HG02884 (cell line): Measurements from ENCODE around the gene ARID3C.

Source experiments
- ATAC-seq: cut with Tn5 transposase; IDR thresholded peaks from one replicate; pipeline ENCODE4 v1.9.1; 2021; ENCODE audit warnings: mild to moderate bottlenecking, moderate library complexity; ENCODE audit not compliant: unreplicated experiment

Gene ARID3C

DNA sequence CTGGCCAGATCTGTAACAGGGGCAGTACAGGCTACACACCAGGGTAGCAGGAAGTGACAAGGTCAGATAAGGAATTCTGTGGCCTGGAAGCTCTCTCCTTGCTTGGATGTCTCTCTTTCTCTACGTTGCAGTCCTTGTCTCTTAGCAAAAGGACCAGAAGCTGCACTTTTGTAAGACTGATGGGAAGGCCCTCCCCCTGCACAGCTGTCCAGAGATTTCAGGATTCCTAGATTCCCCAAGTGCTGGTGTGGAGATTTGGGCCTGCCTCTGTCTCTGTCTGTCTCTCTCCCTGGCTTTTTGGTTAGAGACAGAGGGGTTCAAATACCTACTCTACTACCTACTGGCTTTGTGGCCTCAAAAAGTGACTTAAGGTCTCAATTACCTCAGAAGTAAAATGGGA is 29.3 kb downstream of the ARID3C start:
- ATAC-seq = no peak

- ATAC-seq = no peak
Measured at GRCh38 chr9:34594177-34594576, 34.7 kb downstream of the ARID3C start.

DNA sequence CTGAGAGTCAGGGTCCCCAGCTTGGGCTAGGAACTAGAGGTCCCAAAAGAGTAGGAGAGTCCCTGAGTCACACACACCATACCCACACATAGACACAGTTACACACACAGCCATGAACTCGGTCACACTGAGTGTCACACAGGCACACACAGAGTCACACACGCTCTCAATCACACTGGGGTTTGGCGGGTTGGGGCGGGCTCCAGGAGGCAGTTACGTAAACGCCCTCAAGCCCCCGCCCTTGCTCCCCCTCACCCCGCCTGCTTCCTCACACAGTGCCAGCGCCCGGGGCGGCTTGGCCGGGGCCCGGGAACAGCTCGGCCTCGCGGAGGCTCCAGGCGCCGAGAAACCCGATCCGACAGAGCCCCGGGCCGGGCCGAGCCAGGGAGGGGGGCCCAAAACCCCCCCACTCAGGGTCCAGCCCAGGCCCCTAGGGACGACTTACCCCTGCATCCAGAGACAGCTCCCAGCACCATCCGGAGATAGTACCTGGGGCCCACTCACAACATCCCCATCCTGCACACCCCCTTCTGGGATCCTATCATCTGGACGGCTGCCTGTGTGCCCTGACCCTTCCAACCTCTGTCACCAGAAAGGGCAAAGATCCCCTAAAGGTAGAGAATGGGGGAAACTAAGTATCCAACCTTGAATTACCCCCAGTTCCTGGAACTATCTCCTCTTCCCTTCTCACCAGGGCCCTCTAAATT is 35.8 kb downstream of the ARID3C start:
- no peak for ATAC-seq

DNA sequence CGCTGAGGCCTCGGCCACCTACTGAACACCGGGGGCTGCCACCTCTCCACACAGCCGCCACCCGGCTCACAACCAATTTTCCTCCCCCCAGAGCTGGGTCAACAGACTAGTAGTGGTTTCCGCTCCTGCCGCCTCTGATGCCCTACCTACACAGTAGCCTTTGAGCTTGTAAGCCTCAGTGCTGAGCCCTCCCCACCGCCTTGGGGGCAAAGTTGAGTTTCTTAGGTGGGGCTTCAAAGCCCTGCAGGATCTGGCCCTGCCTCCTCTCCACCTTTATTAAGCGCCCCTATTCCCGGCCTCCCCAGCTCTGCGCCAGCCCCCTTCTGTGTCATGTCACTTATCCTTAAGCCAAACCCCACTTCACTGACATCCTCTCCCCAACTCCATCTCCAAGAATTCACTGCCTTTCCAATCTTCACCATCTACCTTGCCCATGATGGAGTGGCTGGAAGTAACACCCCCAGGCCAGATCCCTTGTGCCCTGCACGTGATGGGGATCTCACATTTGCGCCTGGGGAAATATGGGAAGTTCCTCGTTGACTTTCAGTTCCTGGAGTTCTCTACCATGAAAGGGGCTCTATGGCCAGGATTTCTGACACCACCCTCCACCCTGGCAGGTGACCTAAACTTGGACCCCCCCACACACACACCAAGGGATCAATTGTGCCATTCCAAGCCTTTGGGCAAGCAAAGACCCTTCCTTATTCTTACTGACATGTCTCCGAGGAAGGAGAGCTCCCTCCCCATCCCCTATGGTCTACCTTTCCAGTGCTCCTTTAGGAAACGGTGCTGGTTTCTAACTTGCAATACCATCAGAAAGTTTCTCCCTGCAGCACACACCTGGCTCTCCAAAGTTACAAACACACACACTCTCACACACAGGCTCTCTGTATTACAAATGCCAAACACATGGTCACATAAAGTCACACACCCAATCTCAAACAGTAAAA is 36.7 kb downstream of the ARID3C start:
- ATAC-seq = no peak

GRCh38 chr9:34591248-34591916 is 37.5 kb downstream of the ARID3C start:
- ATAC-seq = no peak

DNA sequence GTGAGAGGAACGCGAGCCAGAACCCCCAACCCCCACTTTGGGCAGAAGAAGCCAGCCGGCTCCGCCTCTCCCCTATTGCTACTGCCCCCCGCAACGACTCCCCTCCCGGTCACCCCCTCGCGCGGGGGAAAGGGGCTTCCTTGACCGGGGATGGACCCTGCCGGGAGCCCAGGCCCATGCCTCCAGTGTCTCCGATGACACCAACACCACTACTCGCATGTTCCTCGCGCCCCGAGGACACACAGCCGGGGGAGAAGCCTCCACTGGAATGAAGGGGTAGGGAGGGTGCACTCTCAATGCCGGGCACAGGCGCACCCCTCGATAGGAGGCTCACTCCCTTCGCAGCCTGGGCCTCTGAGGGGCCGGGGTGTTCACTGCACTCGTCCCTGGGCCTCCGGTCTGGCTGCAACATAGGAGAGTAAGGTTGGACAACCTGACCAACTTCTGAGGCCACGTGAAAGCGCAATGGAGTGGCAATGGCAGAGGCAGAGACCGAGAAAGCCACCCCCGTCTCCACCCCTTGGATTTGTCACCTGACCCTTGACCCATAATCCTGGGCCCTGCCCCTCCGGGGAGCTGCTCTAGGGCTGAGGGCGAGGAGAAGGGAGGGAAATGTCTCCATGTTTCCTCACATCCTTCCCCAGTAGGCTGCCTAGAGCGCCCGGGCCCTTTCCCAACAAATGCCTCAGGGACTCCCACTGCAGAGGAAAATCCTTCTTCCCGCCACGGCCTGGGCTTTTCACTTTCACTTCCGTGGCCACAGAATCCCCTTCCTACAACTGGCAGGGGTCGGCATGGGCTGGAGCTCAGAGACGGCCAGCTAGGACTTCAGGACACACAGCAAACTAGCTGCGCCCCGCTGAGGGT is 38.3 kb downstream of the ARID3C start:
- no peak for ATAC-seq

- ATAC-seq = no peak
Measured at GRCh38 chr9:34589636-34590380, 39.1 kb downstream of the ARID3C start, which contains the start of gene CNTFR. TSS of gene CNTFR (minus strand) at chr9:34589724. CDS start at chr9:34568981, 20,743 bp downstream.

GRCh38 chr9:34588671-34589635 is 39.9 kb downstream of the ARID3C start:
- no peak for ATAC-seq

- ATAC-seq = no peak
Measured at GRCh38 chr9:34587271-34587670, 41.6 kb downstream of the ARID3C start.

DNA sequence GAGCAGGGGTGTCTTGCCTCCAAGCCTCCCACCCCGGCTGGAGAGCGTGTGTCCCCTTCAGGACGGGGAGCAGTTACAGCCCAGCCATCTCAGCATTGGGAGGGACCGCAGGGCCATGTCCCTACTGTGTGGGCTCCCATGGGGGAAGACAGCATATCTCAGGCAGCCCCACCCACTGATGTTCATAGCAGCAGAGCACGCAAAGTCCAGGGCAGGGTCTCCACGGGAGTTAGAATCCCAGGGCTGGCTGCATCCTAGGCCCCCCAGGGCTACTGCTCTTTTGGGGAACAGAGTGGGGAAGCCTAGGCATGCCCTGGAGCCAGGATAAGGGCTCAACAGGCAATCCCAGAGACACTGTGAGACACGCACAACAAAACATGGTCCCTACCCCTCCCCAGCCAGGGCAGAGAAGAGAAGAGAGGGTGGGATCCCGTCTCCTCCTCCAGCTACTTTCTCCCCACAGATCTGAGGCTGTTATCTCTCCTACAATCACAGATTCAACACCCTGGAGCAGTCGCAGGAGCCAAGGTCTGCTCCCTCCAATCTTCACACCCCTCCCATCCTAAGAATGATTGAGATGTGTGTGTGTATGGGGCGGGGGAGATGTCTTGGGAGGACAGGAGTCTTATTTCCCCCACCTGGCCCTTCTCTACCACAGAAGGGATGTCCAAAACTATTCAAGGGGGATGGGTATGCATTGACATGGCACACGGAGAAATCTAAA is 42.8 kb downstream of the ARID3C start:
- ATAC-seq = no peak

GRCh38 chr9:34584970-34585369 is 43.9 kb downstream of the ARID3C start:
- ATAC-seq = no peak

DNA sequence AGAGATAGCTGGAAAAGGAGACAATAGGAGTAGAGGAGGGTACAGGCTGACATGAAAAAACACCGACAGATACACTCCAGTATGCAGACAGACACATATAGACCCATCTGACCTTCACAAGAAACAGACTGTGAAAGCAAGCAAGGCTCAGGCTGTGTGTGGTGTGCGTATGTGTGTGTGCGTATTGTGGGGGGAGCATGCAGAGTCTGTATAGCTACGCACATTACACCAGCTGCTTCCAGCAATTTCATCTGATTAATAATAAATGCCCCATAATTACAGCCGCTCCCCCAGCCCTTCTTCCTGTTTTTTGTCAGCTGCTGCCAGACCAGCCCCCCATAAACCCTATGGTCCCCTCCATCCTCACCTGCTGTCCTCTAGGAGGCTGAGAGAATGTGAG is 46.1 kb downstream of the ARID3C start:
- no peak for ATAC-seq

DNA sequence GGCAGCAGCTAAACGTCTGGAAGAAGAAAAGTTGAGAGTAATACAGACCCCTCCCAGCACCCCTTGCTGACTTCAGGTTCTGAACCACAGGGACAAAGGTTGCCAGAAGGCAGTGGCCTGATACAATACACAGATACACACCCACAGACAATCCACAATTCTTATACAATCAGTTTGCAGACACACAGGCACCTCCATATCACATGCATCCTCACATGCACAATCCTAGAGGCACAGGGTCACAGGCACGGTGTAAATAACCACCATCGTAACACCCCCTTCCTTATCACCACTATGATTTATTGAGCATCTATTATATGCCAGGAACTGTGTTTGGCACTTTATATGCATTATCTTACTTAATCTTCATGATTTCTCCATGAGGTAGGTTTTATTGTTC is 47.5 kb downstream of the ARID3C start:
- no peak for ATAC-seq

DNA sequence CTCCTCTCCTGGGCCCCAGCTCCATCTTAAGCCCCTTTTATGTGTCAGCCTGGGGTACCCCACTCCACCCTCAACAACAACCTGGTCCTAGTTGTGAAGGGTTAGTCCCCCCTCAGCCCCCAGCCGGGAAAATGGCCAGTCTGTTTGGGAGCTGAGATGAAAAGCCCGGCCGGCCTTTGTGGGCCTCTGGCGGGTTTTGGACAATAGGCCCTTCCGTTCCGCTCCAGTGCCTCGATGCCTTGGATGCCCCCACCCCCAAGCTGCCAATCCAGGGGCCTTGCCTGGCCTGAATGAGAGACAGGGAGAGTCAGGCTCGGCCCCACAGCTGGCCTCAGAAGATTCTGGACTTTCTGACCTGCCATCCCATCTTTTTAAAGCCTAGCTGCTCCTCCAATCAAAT is 48.5 kb downstream of the ARID3C start:
- ATAC-seq = no peak

- no peak for ATAC-seq
Measured at GRCh38 chr9:34579808-34580163, 49.1 kb downstream of the ARID3C start.

DNA sequence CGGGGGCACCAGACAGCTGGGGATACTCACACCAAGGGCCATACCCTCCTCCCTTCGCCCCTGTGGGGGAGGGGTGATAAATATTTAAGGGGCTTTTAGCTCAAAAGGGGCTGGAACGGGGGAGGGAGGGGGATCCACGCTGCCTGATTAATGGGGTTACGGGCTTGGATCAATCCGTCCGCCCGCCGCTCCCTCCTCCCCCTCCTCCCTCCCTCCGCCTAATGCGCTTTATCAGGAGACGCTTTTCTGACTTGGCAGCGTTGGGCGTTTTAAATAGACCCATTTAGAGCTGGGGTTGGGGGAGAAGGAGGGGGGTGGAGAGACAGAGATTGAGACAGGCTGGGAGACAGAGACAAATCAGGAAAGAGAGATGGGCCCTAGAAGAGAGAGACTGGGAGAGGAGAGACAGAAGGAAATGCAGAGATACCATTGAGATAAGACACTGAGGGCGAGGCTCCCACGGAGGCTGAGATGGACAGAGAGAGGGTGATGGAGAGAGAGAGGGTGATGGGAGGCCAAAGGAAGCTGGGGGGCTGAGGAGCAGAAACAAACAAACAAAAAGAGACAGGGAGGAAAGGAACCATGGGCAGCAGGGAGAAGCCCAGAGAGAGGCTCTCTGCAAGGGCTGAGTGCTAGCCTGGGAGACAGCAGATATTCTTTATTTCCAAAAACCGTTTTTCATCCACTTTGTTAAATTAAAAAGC is 49.6 kb downstream of the ARID3C start:
- no peak for ATAC-seq
